Keratinocyte (primary cell): Measurements from ENCODE around the gene RBM19.

Experiments
- CTCF ChIP-seq, 3 experiments: IDR thresholded peaks in 1 of 3; conservative IDR thresholded peaks in 1 of 3; optimal IDR thresholded peaks in 1 of 3; 2 replicates in 2 of 3; 3 replicates in 1 of 3; pipeline versions ENCODE3 to v1.5.1; 2011; ENCODE audit warnings: low read length in 3 of 3, mild to moderate bottlenecking in 3 of 3, moderate library complexity in 2 of 3, control low read depth in 1 of 3, inconsistent platforms in 1 of 3; ENCODE audit not compliant: insufficient read depth in 2 of 3; ENCODE audit errors: extremely low read depth in 1 of 3
- EZH2 ChIP-seq: IDR thresholded peaks from one replicate; pipeline ENCODE4 v1.6.1; 2012; ENCODE audit warnings: inconsistent platforms, mild to moderate bottlenecking, low read length, moderate library complexity

GRCh38 chr12:113940357-113941207 lies 25.5 kb downstream of the RBM19 start:
- TF ChIP-seq CTCF (optimal IDR thresholded peaks at IDR 0.05 in 1 of 3, IDR thresholded peaks at IDR 0.05 in 1 of 3, conservative IDR thresholded peaks at IDR 0.05 in 1 of 3; ENCODE audit: extremely low read depth in 1 of 3, insufficient read depth in 2 of 3, low read length in 3 of 3) = no peak
- no peak for TF ChIP-seq EZH2
